ENCODE data around the gene CENPX.

CENPX gene

DNA sequence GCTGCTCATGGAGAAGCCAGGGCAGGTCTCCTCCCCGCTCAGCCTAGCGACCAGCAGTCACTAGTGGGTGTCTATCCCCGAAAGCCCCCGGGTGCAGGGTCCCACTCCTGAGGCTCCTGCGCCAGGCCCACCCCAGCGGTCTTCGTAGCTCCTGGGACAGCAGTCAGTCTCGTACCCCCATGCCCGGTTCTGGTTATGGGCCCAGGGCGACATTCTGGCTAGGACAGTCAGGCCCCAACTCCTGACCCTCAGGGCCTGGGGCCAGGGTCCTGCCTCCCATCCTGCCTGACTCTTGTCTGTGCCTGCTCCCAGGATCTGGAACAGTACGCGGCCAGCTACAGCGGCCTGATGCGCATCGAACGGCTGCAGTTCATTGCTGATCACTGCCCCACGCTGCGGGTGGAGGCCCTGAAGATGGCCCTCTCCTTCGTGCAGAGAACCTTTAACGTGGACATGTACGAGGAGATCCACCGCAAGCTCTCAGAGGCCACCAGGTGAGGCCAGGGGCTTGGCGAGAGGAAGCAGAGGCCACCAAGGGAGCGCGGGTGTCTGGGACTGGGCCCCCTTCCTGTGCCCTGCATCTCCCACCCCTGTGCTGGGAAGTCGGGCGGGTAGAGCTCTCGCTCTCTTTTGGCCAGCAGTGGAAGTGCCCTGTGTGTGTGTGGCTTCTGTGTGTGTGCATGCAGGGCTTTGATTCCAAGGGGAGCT is 31.0 kb upstream of the CENPX start:
- H3K27ac ChIP-seq = no peak overlapping the region
- TF ChIP-seq ZFX (IDR thresholded peaks at IDR 0.05; ENCODE audit: borderline replicate concordance) = no peak
- TF ChIP-seq, protein P1, sequence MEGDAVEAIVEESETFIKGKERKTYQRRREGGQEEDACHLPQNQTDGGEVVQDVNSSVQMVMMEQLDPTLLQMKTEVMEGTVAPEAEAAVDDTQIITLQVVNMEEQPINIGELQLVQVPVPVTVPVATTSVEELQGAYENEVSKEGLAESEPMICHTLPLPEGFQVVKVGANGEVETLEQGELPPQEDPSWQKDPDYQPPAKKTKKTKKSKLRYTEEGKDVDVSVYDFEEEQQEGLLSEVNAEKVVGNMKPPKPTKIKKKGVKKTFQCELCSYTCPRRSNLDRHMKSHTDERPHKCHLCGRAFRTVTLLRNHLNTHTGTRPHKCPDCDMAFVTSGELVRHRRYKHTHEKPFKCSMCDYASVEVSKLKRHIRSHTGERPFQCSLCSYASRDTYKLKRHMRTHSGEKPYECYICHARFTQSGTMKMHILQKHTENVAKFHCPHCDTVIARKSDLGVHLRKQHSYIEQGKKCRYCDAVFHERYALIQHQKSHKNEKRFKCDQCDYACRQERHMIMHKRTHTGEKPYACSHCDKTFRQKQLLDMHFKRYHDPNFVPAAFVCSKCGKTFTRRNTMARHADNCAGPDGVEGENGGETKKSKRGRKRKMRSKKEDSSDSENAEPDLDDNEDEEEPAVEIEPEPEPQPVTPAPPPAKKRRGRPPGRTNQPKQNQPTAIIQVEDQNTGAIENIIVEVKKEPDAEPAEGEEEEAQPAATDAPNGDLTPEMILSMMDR (IDR thresholded peaks at IDR 0.05) = no peak

DNA sequence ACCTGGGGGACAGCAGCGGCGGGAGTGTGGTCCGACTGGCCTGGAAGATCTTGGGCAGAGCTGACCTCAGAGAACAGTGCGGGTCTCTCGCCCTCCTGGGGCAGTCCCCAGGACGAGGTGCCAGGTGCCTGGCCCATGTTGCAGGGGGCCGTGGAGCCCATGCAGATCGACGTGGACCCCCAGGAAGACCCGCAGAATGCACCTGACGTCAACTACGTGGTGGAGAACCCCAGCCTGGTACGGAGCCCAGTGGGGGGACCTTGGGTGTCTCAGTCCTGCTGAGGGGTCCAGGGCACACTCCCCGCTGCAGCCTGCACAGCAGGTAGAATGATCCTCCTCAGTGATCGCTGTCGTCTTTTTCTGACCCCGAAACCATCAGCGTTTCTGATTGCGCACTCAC is 30.5 kb upstream of the CENPX start:
- TF ChIP-seq, protein P1 (IDR thresholded peaks at IDR 0.05) = no peak
- TF ChIP-seq ZFX (IDR thresholded peaks at IDR 0.05; ENCODE audit: borderline replicate concordance) = no peak
- H3K27ac ChIP-seq = peak overlapping the region; percentile 73

DNA sequence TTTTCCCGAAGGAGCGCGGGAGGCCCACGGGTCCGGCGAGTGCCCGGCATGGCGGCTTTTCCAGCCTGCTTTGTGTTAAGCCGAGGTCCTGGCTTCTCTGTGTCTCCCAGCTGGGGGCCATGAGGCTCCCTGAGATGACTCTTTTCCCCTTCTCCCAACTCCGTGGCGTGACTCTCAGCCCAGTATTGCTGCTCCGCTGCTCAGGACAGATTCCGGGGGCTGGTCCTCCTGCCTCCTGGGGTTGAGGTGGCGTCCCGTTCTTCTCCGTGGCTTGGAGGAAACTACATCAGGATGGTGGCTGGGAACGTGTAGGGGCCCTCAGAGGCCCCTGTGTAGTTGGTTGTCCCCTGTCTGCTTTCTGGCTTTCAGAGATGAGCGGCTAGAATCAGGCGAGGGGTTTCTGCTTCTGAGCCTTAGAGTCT is 30.0 kb upstream of the CENPX start:
- H3K27ac ChIP-seq = peak overlapping the region; percentile 73
- TF ChIP-seq, protein P1 (IDR thresholded peaks at IDR 0.05) = no peak

DNA sequence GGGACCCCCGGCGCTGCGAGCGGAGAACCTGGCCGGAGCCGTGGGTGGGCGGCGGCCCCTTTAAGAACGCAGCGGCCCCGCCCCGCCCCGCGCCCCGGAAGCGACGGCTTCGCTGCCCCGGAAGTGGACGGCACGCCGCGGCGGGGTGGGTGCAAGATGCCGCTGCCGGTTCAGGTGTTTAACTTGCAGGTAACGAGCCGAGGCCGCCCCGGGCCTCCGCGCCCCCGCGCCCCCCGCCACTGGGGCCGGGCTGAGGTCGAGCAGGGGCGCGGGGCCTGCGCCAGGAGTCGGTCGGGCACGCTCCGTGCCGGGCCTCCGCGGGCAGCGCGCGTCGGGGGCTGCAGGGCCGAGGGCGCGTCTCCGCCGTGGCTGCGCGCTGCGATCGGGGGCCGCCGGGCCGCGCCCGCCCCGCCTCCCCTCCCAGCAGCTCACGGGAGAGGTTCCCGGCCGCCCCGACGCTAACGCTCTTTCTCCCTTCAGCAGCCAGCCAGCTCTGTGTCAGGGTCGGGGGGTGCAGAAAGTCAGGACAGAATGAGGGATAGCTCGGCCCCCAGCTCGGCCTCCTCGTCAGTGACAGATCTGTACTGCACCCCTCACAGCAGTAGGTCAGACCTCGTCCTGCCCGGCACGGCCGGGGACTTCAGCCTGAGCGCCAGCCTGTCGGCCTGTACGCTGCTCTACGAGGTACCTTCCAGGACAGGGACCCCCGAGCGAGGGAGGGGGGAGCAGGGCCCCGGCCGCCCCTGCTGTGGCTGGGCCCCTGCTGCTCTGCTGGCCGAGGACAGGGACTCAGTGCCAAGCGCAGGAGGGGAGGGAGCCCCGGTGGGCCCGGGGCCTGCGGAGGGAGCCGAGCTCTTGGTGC is 29.3 kb upstream of the CENPX start, which contains the start of the genes GPS1 and RFNG:
Gene GPS1, plus strand, starts transcription at position 123 of the 862 bp plus-strand sequence. Its CDS starts 34 bp downstream, at position 157.
Gene RFNG, minus strand, starts transcription at position 36 of the 862 bp plus-strand sequence. CDS start 45 bp downstream, outside the sequence.
- peak within 1 kb of the TSS; percentile 73 for H3K27ac ChIP-seq
- TF ChIP-seq, protein P1 (IDR thresholded peaks at IDR 0.05) = no peak
- no peak for TF ChIP-seq ZFX (IDR thresholded peaks at IDR 0.05; ENCODE audit: borderline replicate concordance)

DNA sequence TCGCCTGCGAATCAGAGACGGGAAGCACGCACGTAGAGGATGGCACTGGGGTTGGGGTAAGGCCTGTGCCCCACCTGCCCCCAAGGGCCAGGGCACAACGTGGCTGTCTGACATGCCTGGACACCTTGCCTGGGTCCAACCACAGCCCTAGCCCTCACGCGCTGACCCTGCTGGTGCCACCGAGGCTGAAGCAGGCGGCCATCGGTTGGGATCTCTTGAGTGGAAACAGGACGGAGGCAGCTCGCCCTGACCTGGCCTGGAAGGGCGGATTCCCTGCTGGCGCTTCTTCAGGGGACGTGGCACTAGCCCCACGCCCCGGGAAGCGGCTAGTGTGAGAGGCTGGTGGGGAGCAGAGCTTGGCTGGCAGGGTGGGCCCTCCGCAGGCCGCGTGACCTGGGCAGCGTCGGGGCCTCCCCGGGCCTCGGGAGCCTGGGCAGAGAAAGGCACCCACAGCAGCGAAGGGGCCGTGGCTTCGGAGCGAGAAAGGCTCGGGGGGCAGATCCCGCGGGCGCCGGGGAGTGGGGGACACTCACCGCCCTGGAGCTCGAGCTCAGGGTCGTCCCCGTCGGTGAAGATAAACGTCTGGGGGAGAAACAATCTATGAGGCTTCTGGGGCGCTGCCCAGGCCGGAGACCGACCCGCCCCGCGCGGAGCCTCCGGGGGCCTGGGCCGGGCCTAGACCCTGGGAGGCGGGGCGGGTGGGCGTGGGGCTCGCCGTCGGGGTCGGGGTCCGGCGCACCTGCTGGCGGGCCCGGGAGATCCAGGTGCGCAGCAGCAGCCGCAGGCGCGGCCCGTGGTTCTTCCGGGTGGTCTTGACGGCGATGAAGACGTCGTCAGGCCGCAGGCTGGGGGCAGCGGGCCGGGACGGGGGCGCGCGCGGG is 28.3 kb upstream of the CENPX start:
- H3K27ac ChIP-seq = peak overlapping the region; percentile 73
- TF ChIP-seq, protein P1 (IDR thresholded peaks at IDR 0.05) = no peak
- TF ChIP-seq ZFX (IDR thresholded peaks at IDR 0.05; ENCODE audit: borderline replicate concordance) = no peak

DNA sequence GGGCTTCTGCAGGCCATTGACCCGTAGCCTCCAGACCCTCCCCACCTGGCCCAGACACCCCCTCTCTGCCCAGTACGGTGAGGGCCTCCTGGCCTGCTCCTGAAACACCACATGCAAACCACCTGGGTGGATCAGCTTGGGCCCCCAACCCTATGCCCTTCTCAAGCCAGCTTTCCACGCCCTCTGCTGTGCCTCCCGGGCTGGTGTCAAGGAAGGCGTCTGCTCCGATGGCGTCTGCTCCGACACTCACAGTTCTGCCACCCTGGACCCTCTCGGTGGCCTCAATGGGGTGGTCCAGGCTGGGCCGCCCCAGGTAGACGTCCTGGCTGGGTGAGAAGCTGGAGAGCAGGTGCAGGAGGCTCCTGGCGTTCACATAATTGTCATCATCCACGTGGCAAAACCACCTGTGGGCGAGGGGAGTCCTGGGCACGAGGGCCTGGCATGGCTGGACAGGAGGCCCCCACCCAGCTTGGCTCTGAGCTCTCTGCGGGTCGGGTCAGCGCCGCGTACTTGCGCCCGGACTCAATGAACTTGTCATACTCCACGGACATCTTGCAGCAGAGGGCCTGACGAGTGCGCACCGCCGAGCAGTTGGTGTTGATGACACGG is 27.6 kb upstream of the CENPX start:
- TF ChIP-seq ZFX (IDR thresholded peaks at IDR 0.05; ENCODE audit: borderline replicate concordance) = no peak
- TF ChIP-seq, protein P1 (IDR thresholded peaks at IDR 0.05) = no peak
- peak overlapping the region; percentile 73 for H3K27ac ChIP-seq

Data from 22Rv1 (cell line).